Body of pancreas (tissue), 4 donors: ENCODE measurements around the gene TEDC2. TPM values are rescaled to one million over a fixed set of nuclear protein-coding genes. Genes with fewer than 3 reads are reported as not detected.

Experiments used
- ATAC-seq: fragments of 150-250 bp; one replicate; pipeline ENCODE4 v1.9.1; 2016
- DNase-seq, 4 donors: peaks; one replicate each; pipeline ENCODE4 v3.0.0-alpha.2; 2019
- H3K27ac ChIP-seq, 4 donors: fragments of 200-600 bp; sonication (generic); 1 replicate in 3 of 4; 2 replicates in 1 of 4; pipeline versions ENCODE4 v1.5.1 to v1.6.1; 2016 to 2019; ENCODE audit warnings: mild to moderate bottlenecking in 1 of 4, mixed read lengths in 1 of 4, moderate library complexity in 1 of 4
- H3K27me3 ChIP-seq, 2 donors: fragments of 200-600 bp; sonication (generic); one replicate each; pipeline ENCODE4 v1.6.0; 2016; ENCODE audit warnings: mild to moderate bottlenecking in 1 of 2
- H3K36me3 ChIP-seq, 2 donors: fragments of 200-600 bp; sonication (generic); replicated peaks in 1 of 2; 2 replicates each; pipeline ENCODE4 v1.5.1; 2016; ENCODE audit warnings: low read depth in 2 of 2; ENCODE audit not compliant: insufficient read depth in 1 of 2
- H3K4me1 ChIP-seq: fragments of 200-600 bp; sonication (generic); one replicate; pipeline ENCODE4 v1.6.0; 2016
- H3K4me3 ChIP-seq, 2 donors: fragments of 200-600 bp; sonication (generic); 1 replicate in 1 of 2; 2 replicates in 1 of 2; pipeline ENCODE4 v1.5.1; 2016 to 2019
- H3K9me3 ChIP-seq, 3 donors: fragments of 200-600 bp; sonication (generic); 1 replicate in 2 of 3; 2 replicates in 1 of 3; pipeline ENCODE4 v1.5.1; 2016
- POLR2A ChIP-seq, 3 donors: fragments of 450-650 bp; IDR thresholded peaks; one replicate each; pipeline ENCODE4 v1.6.1; 2016; ENCODE audit warnings: antibody characterized with exemption in 3 of 3, mild to moderate bottlenecking in 2 of 3
- WGBS, 2 donors: methylation state at CpG; one replicate each; pipeline ENCODE4 v1.1.5; 2017; 5-methylcytosine and 5-hydroxymethylcytosine counted together
- intact Hi-C: fragments of 100-400 bp; cut with DNase I; formaldehyde crosslinking; loops from one replicate; pipeline ENCODE4 v1.15.1; 2023
- total RNA-seq, 2 donors: library from RNA; depleted of rRNA; stranded (reverse); fragments of >200 nt; gene quantifications; one replicate each; pipeline ENCODE4 v1.1.0, GENCODE V29; 2016
- TF ChIP-seq, protein P1 (sequence below), 7 experiments: fragments of 450-650 bp in 4 of 7; fragments of 200-600 bp in 3 of 7; sonication (generic) in 3 of 7; IDR thresholded peaks; one replicate each; pipeline ENCODE4 v1.5.1; 2016 to 2019; ENCODE audit warnings: antibody characterized with exemption in 7 of 7

Gene TEDC2
- total RNA-seq, 2 donors from 2014 or later = not detected

DNA sequence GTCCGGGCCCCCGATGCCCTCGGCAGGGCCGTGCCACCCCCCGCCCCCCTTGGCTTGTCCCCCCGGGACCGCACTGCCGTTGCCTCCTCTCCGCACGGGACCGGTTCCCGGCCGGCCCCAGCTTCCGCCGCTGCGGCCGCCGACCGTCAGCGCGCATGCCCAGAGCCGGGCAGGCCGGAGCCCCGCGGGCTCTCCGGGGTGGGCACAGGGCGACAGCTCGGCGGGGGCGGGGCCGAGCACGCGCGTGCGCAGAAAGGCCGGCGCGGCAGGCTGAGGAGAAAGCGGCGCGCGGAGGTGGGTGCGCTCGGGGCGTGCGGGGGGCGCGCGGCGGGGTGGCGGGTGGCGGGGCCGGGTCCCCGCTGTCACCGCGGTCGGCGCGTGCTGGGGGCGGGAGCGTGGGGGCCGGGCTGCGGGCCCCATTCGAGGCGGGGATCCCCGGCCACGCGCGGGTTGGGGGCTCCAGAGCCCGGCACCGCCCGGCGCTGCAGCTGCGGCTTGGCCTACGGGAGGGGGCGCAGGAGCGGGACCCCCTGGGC lies 15.0 kb downstream of the TEDC2 start, which contains the start of gene TBC1D24:
TBC1D24 (plus strand) TSS at position 251 of the 536 bp plus-strand sequence. CDS start 21,022 bp downstream, outside the sequence.
- DNase-seq (peak; percentile 88 to 92 (median 90)), ATAC-seq (peak; percentile 87)
- Histone ChIP-seq H3K9me3 (no peaks in the 10 kb centered on the region), H3K27me3 (no peaks in the 10 kb centered on the region), H3K27ac (peak within 1 kb of the TSS; percentile 67 to 91 (median 88)), H3K4me1 (peaks cover 68% of the 10 kb centered on the region), H3K4me3 (peak within 1 kb of the TSS; percentile 51 to 80), H3K36me3 (no peaks in the 10 kb centered on the region)
- TF ChIP-seq POLR2A (IDR thresholded peaks at IDR 0.05) = peak; percentile 57 to 73 (median 58)
- TF ChIP-seq, protein P1, sequence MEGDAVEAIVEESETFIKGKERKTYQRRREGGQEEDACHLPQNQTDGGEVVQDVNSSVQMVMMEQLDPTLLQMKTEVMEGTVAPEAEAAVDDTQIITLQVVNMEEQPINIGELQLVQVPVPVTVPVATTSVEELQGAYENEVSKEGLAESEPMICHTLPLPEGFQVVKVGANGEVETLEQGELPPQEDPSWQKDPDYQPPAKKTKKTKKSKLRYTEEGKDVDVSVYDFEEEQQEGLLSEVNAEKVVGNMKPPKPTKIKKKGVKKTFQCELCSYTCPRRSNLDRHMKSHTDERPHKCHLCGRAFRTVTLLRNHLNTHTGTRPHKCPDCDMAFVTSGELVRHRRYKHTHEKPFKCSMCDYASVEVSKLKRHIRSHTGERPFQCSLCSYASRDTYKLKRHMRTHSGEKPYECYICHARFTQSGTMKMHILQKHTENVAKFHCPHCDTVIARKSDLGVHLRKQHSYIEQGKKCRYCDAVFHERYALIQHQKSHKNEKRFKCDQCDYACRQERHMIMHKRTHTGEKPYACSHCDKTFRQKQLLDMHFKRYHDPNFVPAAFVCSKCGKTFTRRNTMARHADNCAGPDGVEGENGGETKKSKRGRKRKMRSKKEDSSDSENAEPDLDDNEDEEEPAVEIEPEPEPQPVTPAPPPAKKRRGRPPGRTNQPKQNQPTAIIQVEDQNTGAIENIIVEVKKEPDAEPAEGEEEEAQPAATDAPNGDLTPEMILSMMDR (IDR thresholded peaks at IDR 0.05) = no peak
- WGBS, 2 donors = 0 to 1% methylated on average over 14 to 32 of the region's 77 CpGs
- intact Hi-C loops = no loop called here

DNA sequence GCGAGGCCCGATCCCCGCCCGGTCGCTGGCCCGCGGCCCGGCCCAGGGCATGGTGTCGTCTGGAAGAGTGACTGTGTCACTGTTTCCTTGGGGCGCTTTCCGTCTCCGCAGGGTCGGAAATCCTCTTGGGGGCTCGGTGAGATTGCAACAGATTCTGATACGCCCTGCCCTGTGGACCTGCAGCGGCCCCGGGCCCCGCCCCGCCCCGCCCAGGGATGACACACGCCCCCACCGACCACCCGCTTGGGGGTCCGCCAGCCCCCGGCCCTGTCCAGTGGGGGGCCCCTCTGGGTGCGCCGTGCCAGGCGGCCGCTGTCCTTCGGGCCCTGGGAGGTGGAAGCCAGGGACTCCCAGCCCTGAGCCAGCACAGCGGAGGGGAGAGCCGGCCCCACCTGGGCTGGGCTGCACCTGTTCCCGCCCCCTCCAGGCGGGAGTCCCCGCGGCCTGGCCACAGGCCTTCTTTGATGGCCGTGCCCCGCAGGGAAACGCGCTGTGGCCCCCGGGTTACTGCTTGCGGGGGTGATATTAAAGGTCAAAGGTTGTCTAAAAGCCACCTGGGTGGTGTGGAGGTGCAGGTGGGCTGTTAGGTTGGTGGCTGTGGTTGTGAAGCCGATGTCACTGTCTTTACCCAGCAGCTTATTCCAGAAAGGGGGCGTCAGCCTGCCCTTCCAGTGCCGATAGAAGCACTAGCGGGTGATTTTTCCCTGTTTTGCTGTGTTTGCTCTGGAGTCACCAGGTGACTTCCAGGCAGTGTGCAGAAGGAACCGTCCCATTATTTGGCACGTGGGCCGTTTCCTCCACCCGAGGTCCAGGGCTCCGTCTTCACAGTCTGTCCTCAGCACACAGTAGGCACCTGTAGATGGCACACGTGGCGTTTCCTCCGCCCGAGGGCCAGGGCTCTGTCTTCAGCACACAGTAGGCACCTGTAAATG lies 15.8 kb downstream of the TEDC2 start:
- Histone ChIP-seq H3K27me3 (no peaks in the 10 kb centered on the region), H3K4me3 (peak overlapping the region; percentile 51 to 80), H3K4me1 (peaks cover 73% of the 10 kb centered on the region), H3K36me3 (no peaks in the 10 kb centered on the region), H3K27ac (peak overlapping the region; percentile 67 to 91 (median 88)), H3K9me3 (no peaks in the 10 kb centered on the region)
- intact Hi-C loops = no loop called here
- 9 to 17% methylated on average over 13 to 28 of the region's 55 CpGs for WGBS, 2 donors
- peak; percentile 59 to 73 (median 67) for DNase-seq
- ATAC-seq = peak; percentile 41
- peak in 1 of 3 donors; percentile 40 for TF ChIP-seq POLR2A (IDR thresholded peaks at IDR 0.05)
- TF ChIP-seq, protein P1 (IDR thresholded peaks at IDR 0.05) = peak in 3 of 7 experiments; percentile 5 to 20 (median 18)

DNA sequence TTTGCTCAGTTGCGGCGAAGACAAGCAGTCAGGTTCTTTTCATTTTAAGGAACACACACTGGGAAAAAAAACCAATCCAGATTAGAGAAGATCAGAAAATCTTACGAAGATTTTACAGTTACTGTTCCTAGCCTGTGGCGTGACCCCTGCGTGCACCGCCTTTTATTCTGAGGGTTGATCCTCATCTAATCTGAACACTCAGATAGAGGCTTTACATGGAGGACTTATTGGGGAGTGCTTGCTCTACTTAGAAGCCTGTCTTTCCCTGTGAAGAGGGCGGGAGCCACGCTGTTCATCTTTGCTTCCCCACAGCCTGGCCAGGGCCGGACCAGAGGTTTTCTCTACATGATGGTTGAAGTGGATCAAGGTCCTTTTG lies 16.4 kb downstream of the TEDC2 start:
- H3K9me3 ChIP-seq = no peaks in the 10 kb centered on the region
- TF ChIP-seq, protein P1 (IDR thresholded peaks at IDR 0.05) = no peak
- no peak for TF ChIP-seq POLR2A (IDR thresholded peaks at IDR 0.05)
- H3K4me1 ChIP-seq = peaks cover 73% of the 10 kb centered on the region
- 28 to 39% methylated on average over 9 of the region's 9 CpGs for WGBS, 2 donors
- intact Hi-C loops = no loop called here
- peak overlapping the region; percentile 67 to 91 (median 88) for H3K27ac ChIP-seq
- H3K36me3 ChIP-seq = no peaks in the 10 kb centered on the region
- no peak overlapping the region for H3K4me3 ChIP-seq
- no peaks in the 10 kb centered on the region for H3K27me3 ChIP-seq
- DNase-seq = no peak
- no peak for ATAC-seq

DNA sequence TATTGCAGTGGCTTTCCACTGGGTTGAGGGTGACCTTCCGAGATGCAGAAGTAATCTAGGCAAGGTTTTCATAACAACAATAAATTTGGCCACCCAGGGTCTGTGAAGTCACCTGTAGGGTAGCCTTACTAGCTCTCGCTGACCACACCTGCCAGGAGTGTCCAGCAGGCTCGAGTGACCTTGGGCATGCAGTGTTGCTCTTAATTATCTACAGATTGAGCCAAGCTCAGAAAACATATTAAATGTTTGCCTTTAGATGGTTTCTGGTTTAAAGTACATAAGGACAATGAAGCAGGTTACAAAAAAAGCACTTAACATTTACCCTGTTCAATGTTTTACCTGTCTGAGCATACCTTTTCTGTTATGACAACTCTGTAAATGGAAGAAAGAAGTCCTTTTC lies 16.8 kb downstream of the TEDC2 start:
- Histone ChIP-seq H3K9me3 (no peaks in the 10 kb centered on the region), H3K27ac (peak overlapping the region; percentile 62 to 91 (median 88)), H3K4me1 (peaks cover 73% of the 10 kb centered on the region), H3K36me3 (no peaks in the 10 kb centered on the region), H3K27me3 (no peaks in the 10 kb centered on the region), H3K4me3 (no peak overlapping the region)
- ATAC-seq (peak; percentile 18), DNase-seq (peak; percentile 51 to 74 (median 66))
- no peak for TF ChIP-seq POLR2A (IDR thresholded peaks at IDR 0.05)
- TF ChIP-seq, protein P1 (IDR thresholded peaks at IDR 0.05) = no peak
- WGBS, 2 donors = 15 to 16% methylated on average over 2 to 3 of the region's 3 CpGs
- intact Hi-C loops = no loop called here
